ENCODE data around the gene LYSMD1. TPM values are rescaled to one million over a fixed set of nuclear protein-coding genes. Genes with fewer than 3 reads are reported as not detected.
"Not testable (repeated sequence)": the region's sequence is repeated elsewhere in the genome, so short reads cannot be mapped to it uniquely, and the experiment has no call there.

The LYSMD1 gene
- total RNA-seq, 4 donors from 2014 or later = 13.4 to 19.7 (median 15.7) TPM

- peak overlapping the region; percentile 12 to 89 (median 79) for H3K4me3 ChIP-seq (replicated peaks in 1 of 3)
- 19% methylated on average over 11 of the region's 11 CpGs for WGBS, 2 donors
- H3K27me3 ChIP-seq = no peaks in the 10 kb centered on the region
- H3K9me3 ChIP-seq = no peaks in the 10 kb centered on the region
- DNase-seq = no peak
- TF ChIP-seq CTCF (IDR thresholded peaks at IDR 0.05) = no peak
- no peak for TF ChIP-seq POLR2A (IDR thresholded peaks at IDR 0.05)
- H3K36me3 ChIP-seq = peaks cover 0 to 10% of the 10 kb centered on the region in 2 donors
- H3K4me1 ChIP-seq = peaks cover 21 to 30% of the 10 kb centered on the region in 2 donors
- H3K27ac ChIP-seq = peak overlapping the region in 2 of 3 donors; percentile 92 to 93
- intact Hi-C loops (cut with DNase I) = loop anchor here (5.0 kb wide), 2 partner anchors 52 to 152 kb away; partner anchors contain the start of gene PSMD4
These were observed 34.3 kb upstream of the LYSMD1 start for GRCh38 chr1:151199873-151200581.

DNA sequence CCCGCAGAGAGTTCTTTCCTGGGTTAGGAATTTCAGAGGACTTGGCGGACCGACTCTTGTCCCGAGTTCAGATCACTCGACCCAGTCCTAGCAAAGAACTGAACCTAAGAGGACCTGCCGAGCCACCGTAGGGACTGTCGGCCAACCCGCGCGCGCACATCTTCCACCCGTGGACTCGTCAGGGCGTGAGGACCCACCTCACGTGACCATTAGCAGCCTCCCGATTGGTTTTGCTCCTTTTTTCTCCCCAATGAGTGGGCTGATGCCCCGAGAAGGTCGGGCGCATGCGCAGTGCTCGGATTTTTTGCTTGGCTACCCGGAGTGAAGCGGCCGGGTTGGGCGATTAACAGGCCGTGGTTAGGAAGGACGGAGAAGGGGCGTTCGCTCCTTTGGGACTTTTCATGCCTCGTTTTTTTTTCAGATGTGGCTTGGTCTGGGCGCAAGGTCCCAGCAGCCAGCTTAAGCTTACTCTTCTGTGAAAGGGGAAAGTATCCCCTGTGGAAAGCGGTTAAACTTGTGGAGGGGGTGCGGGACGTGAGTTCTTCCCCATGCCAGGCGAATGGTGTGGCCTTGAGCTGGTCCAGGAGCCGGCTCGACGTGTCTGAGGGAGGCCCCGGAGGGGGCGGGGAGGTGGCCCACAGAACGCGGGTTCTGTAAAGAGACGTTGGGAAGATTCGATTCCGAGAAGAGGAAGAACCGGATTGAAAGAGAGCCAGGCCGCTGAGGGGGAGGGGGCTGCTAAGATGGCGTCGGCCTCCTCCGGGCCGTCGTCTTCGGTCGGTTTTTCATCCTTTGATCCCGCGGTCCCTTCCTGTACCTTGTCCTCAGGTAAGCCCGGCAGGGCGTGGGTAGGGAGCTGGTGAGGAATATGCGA is 32.8 kb upstream of the LYSMD1 start, which contains the start of gene PIP5K1A:
PIP5K1A (plus strand) TSS at position 299 of the 874 bp plus-strand sequence; CDS start at position 744, 445 bp downstream.
- peak within 1 kb of the TSS; percentile 12 to 89 (median 79) for H3K4me3 ChIP-seq (replicated peaks in 1 of 3)
- no peaks in the 10 kb centered on the region for H3K9me3 ChIP-seq
- peaks cover 0 to 10% of the 10 kb centered on the region in 2 donors for H3K36me3 ChIP-seq
- 0 to 1% methylated on average over 60 of the region's 60 CpGs for WGBS, 2 donors
- peaks cover 17 to 33% of the 10 kb centered on the region in 2 donors for H3K4me1 ChIP-seq
- peak; percentile 98 to 99 for DNase-seq
- intact Hi-C loops (cut with DNase I) = loop anchor here (5.0 kb wide), 1 partner anchor 54 kb away; the partner anchor contains the start of gene PSMD4
- H3K27ac ChIP-seq = peak within 1 kb of the TSS; percentile 79 to 93 (median 92)
- H3K27me3 ChIP-seq = no peaks in the 10 kb centered on the region
- TF ChIP-seq CTCF (IDR thresholded peaks at IDR 0.05) (no peak), POLR2A (IDR thresholded peaks at IDR 0.05) (peak; percentile 71 to 87)

DNA sequence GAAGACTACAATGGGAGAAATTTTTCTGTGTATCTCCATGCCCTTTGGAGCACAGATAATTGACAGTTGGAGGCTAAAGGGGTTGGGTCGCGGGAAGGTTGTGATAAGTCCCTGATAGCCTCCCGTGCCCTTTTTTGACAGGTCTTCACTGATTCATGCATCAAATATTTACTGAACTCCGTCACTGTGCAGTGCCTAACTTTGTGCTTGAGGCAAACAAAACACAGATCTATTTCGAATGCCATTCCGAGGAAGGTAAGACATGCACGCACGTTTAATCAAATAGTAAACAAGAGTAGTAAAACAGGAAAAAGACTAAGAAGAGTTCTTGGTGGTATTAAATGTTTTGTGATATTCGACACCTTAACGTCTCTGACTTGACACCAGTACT is 32.2 kb upstream of the LYSMD1 start:
- DNase-seq = no peak
- Histone ChIP-seq H3K36me3 (peaks cover 0 to 6% of the 10 kb centered on the region in 2 donors), H3K27ac (peak overlapping the region; percentile 20 to 93 (median 92)), H3K4me1 (peaks cover 17 to 33% of the 10 kb centered on the region in 2 donors), H3K9me3 (no peaks in the 10 kb centered on the region), H3K4me3 (replicated peaks in 1 of 3) (peak overlapping the region in 1 of 3 donors; percentile 89), H3K27me3 (no peaks in the 10 kb centered on the region)
- intact Hi-C loops (cut with DNase I) = loop anchor here (5.0 kb wide), 1 partner anchor 54 kb away; the partner anchor contains the start of gene PSMD4
- 15 to 20% methylated on average over 10 of the region's 10 CpGs for WGBS, 2 donors
- TF ChIP-seq POLR2A (IDR thresholded peaks at IDR 0.05) (no peak), CTCF (IDR thresholded peaks at IDR 0.05) (no peak)

GRCh38 chr1:151196292-151196800 is 30.6 kb upstream of the LYSMD1 start:
- intact Hi-C loops (cut with DNase I) = loop anchor here (5.0 kb wide), 1 partner anchor 56 kb away; the partner anchor contains the start of gene PSMD4
- 19 to 27% methylated on average over 14 of the region's 14 CpGs for WGBS, 2 donors
- no peak for TF ChIP-seq POLR2A (IDR thresholded peaks at IDR 0.05)
- peak in 5 of 6 experiments; percentile 35 to 84 (median 56) for TF ChIP-seq CTCF (IDR thresholded peaks at IDR 0.05)

DNA sequence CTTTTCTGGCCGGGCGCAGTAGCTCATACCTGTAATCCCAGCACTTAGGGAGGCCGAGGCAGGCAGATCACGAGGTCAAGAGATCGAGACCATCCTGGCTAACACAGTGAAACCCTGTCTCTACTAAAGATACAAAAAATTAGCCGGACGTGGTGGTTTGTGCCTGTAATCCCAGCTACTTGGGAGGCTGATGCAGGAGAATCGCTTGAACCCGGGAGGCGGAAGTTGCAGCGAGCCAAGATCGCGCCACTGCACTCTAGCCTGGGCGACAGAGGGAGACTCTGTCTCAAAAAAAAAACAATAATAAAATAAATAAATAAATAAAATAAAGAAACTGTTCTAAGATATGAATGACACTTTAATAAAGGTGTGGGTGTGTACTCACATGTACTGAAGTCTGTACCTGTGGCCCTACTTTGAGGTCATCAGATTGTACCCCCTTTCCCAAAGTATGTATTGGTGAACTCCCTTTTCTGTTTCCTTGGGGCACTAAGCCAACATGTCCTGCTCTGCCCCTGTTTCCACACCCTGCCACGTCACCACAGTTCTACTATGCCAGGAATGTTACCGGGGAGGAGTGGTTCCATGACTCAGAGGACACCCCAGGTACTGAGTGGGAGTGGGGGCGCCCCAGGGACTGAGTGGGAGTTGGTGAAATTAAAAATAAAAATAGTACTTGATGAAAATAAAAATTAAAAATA is 29.3 kb upstream of the LYSMD1 start:
- not testable (repeated sequence) for H3K27me3 ChIP-seq; H3K9me3 ChIP-seq; H3K27ac ChIP-seq; H3K36me3 ChIP-seq; H3K4me3 ChIP-seq (replicated peaks in 1 of 3)
- H3K4me1 ChIP-seq = peaks cover 8 to 15% of the 10 kb centered on the region in 2 donors
- DNase-seq = peak; percentile 55 to 76
- WGBS, 2 donors = 79 to 85% methylated on average over 17 of the region's 17 CpGs
- intact Hi-C loops (cut with DNase I) = loop anchor here (5.0 kb wide), 1 partner anchor 57 kb away; the partner anchor contains the start of gene PSMD4

More at GRCh38 chr1:151196292-151196800, 30.6 kb upstream of the LYSMD1 start:
- peaks cover 17 to 25% of the 10 kb centered on the region in 2 donors for H3K4me1 ChIP-seq
- no peaks in the 10 kb centered on the region for H3K36me3 ChIP-seq
- DNase-seq = peak; percentile 71 to 74
- no peak overlapping the region for H3K4me3 ChIP-seq (replicated peaks in 1 of 3)
- H3K27me3 ChIP-seq = no peaks in the 10 kb centered on the region
- H3K9me3 ChIP-seq = no peaks in the 10 kb centered on the region
- H3K27ac ChIP-seq = peak overlapping the region; percentile 15 to 71 (median 41)

Data from thyroid gland (tissue), 4 donors.